Astrocyte of the spinal cord (primary cell): ENCODE results near the gene TEKT5.
"Not testable (repeated sequence)": the region's sequence is repeated elsewhere in the genome, so short reads cannot be mapped to it uniquely, and the experiment has no call there.

Experiments used
- DNase-seq: peaks from one replicate; pipeline ENCODE4 v3.0.0; 2011; ENCODE audit warnings: low read depth, low spot score
- H3K4me3 ChIP-seq: 2 replicates; pipeline ENCODE4 v1.5.1; 2011; ENCODE audit warnings: low read depth, mild to moderate bottlenecking, low read length, moderate library complexity
- CTCF ChIP-seq: IDR thresholded peaks from 2 replicates; pipeline ENCODE4 v1.5.1; 2012; ENCODE audit warnings: low read depth, mild to moderate bottlenecking, low read length, inconsistent platforms
- in situ Hi-C: cut with HindIII; loops from 2 replicates; pipeline ENCODE4 v1.10.0; 2017; ENCODE audit warnings: low sequenced_read_pairs

The TEKT5 gene

GRCh38 chr16:10694830-10695229 lies at the start of gene TEKT5:
TSS of gene TEKT5 (minus strand) at chr16:10694930. CDS start at chr16:10694873, 57 bp downstream.
- TF ChIP-seq CTCF: no peak
- no peak for DNase-seq
- in situ Hi-C loops: no loop called here
- H3K4me3 ChIP-seq: no peak within 1 kb of the TSS

- peak; percentile 100 for DNase-seq
- in situ Hi-C loops: no loop called here
- no peak for TF ChIP-seq CTCF
- peak within 1 kb of the TSS; percentile 69 for H3K4me3 ChIP-seq
These were observed 49.1 kb upstream of the TEKT5 start, which contains the start of gene NUBP1 for GRCh38 chr16:10743610-10744369. TSS of gene NUBP1 (plus strand) at chr16:10743842. CDS start at chr16:10743864, 22 bp downstream.

GRCh38 chr16:10743227-10743609 lies 48.5 kb upstream of the TEKT5 start:
- TF ChIP-seq CTCF: no peak
- in situ Hi-C loops: no loop called here
- peak overlapping the region; percentile 69 for H3K4me3 ChIP-seq
- no peak for DNase-seq

- in situ Hi-C loops: no loop called here
- no peak for TF ChIP-seq CTCF
- DNase-seq: no peak
- no peak overlapping the region for H3K4me3 ChIP-seq
These were observed 47.1 kb upstream of the TEKT5 start for GRCh38 chr16:10741844-10742243.

GRCh38 chr16:10741249-10741648 lies 46.5 kb upstream of the TEKT5 start:
- in situ Hi-C loops, H3K4me3 ChIP-seq, DNase-seq: not testable (repeated sequence)

- H3K4me3 ChIP-seq: no peak overlapping the region
- DNase-seq: no peak
- in situ Hi-C loops: no loop called here
- TF ChIP-seq CTCF: no peak
These were observed 46.1 kb upstream of the TEKT5 start for GRCh38 chr16:10740845-10741208.

GRCh38 chr16:10740000-10740844 lies 45.5 kb upstream of the TEKT5 start:
- in situ Hi-C loops: no loop called here
- H3K4me3 ChIP-seq: no peak overlapping the region
- no peak for TF ChIP-seq CTCF
- DNase-seq: no peak
